ENCODE results near the gene SIGLEC11. TPM values are rescaled to one million over a fixed set of nuclear protein-coding genes. Genes with fewer than 3 reads are reported as not detected.

SIGLEC11 gene
- total RNA-seq, 4 donors from 2014 or later = 1.2 to 3.2 TPM; not detected in 2

- Histone ChIP-seq H3K4me1 (peaks cover 0 to 14% (median 3%) of the 10 kb centered on the region in 4 donors), H3K36me3 (peaks cover 0 to 4% (median under 1%) of the 10 kb centered on the region in 4 donors), H3K9me3 (no peaks in the 10 kb centered on the region), H3K27me3 (no peaks in the 10 kb centered on the region), H3K4me3 (no peak overlapping the region), H3K27ac (no peak overlapping the region)
- WGBS, 2 donors (ENCODE audit: low coverage in 1 of 2) = 88 to 100% methylated on average over 2 to 10 of the region's 10 CpGs
- intact Hi-C loops (cut with DNase I; ENCODE audit: low total_unique reads) = no loop called here
- no peak for TF ChIP-seq CTCF (IDR thresholded peaks at IDR 0.05)
- TF ChIP-seq POLR2A (IDR thresholded peaks at IDR 0.05) = no peak
- no peak for TF ChIP-seq POLR2AphosphoS5 (IDR thresholded peaks at IDR 0.05)
- TF ChIP-seq EP300 (IDR thresholded peaks at IDR 0.05; ENCODE audit: low read depth) = no peak
- in situ Hi-C loops (cut with MboI; ENCODE audit: low pct_ligation_motif_present in 1 of 4, low pct_unique_long_range_greater_than_20kb in 1 of 4, low sequenced_read_pairs in 3 of 4) = no loop called here
- DNase-seq = no peak
Measured at GRCh38 chr19:49913720-49914119, 47.3 kb downstream of the SIGLEC11 start.

- peaks cover 0 to 10% (median 4%) of the 10 kb centered on the region in 4 donors for H3K36me3 ChIP-seq
- peaks cover 0 to 14% (median 3%) of the 10 kb centered on the region in 4 donors for H3K4me1 ChIP-seq
- H3K4me3 ChIP-seq = no peak overlapping the region
- no peak overlapping the region for H3K27ac ChIP-seq
- WGBS, 2 donors (ENCODE audit: low coverage in 1 of 2) = 79 to 90% methylated on average over 2 to 20 of the region's 21 CpGs
- DNase-seq = no peak
- H3K9me3 ChIP-seq = no peaks in the 10 kb centered on the region
- in situ Hi-C loops (cut with MboI; ENCODE audit: low pct_ligation_motif_present in 1 of 4, low pct_unique_long_range_greater_than_20kb in 1 of 4, low sequenced_read_pairs in 3 of 4) = no loop called here
- intact Hi-C loops (cut with DNase I; ENCODE audit: low total_unique reads) = no loop called here
- TF ChIP-seq CTCF (IDR thresholded peaks at IDR 0.05) (no peak), POLR2AphosphoS5 (IDR thresholded peaks at IDR 0.05) (no peak), POLR2A (IDR thresholded peaks at IDR 0.05) (no peak), EP300 (IDR thresholded peaks at IDR 0.05; ENCODE audit: low read depth) (no peak)
- H3K27me3 ChIP-seq = no peaks in the 10 kb centered on the region
Measured at GRCh38 chr19:49912965-49913685, 47.8 kb downstream of the SIGLEC11 start.

GRCh38 chr19:49911381-49912145 lies 49.4 kb downstream of the SIGLEC11 start:
- TF ChIP-seq POLR2A (IDR thresholded peaks at IDR 0.05) (no peak), EP300 (IDR thresholded peaks at IDR 0.05; ENCODE audit: low read depth) (no peak)
- intact Hi-C loops (cut with DNase I; ENCODE audit: low total_unique reads) = no loop called here
- H3K36me3 ChIP-seq = peaks cover 0 to 16% (median 6%) of the 10 kb centered on the region in 4 donors
- H3K27ac ChIP-seq = peak overlapping the region in 1 of 4 donors; percentile 11
- no peak for DNase-seq
- H3K9me3 ChIP-seq = no peaks in the 10 kb centered on the region
- no peak overlapping the region for H3K4me3 ChIP-seq
- WGBS, 2 donors (ENCODE audit: low coverage in 1 of 2) = 17 to 66% methylated on average over 1 to 9 of the region's 9 CpGs
- H3K27me3 ChIP-seq = no peaks in the 10 kb centered on the region
- in situ Hi-C loops (cut with MboI; ENCODE audit: low pct_ligation_motif_present in 1 of 4, low pct_unique_long_range_greater_than_20kb in 1 of 4, low sequenced_read_pairs in 3 of 4) = no loop called here
- peaks cover 0 to 14% (median 3%) of the 10 kb centered on the region in 4 donors for H3K4me1 ChIP-seq

- H3K27me3 ChIP-seq = no peaks in the 10 kb centered on the region
- no peaks in the 10 kb centered on the region for H3K9me3 ChIP-seq
- peaks cover 0 to 16% (median 6%) of the 10 kb centered on the region in 4 donors for H3K36me3 ChIP-seq
- H3K4me1 ChIP-seq = peaks cover 0 to 14% (median 3%) of the 10 kb centered on the region in 4 donors
- in situ Hi-C loops (cut with MboI; ENCODE audit: low pct_ligation_motif_present in 1 of 4, low pct_unique_long_range_greater_than_20kb in 1 of 4, low sequenced_read_pairs in 3 of 4) = no loop called here
- no peak overlapping the region for H3K27ac ChIP-seq
- intact Hi-C loops (cut with DNase I; ENCODE audit: low total_unique reads) = no loop called here
- WGBS, 2 donors (ENCODE audit: low coverage in 1 of 2) = 91% methylated on average over 5 of the region's 5 CpGs; no CpG with 5 or more reads in 1 of the 2 donors
- DNase-seq = no peak
- TF ChIP-seq POLR2AphosphoS5 (IDR thresholded peaks at IDR 0.05) (no peak), EP300 (IDR thresholded peaks at IDR 0.05; ENCODE audit: low read depth) (no peak), CTCF (IDR thresholded peaks at IDR 0.05) (no peak), POLR2A (IDR thresholded peaks at IDR 0.05) (no peak)
- H3K4me3 ChIP-seq = no peak overlapping the region
Measured at GRCh38 chr19:49910179-49910578, 50.8 kb downstream of the SIGLEC11 start.
